Body of pancreas (tissue), 4 donors: ENCODE measurements around the gene LHFPL3. TPM values are rescaled to one million over a fixed set of nuclear protein-coding genes. Genes with fewer than 3 reads are reported as not detected.

Source experiments
- ATAC-seq: fragments of 150-250 bp; one replicate; pipeline ENCODE4 v1.9.1; 2016
- DNase-seq, 4 donors: peaks; one replicate each; pipeline ENCODE4 v3.0.0-alpha.2; 2019
- H3K27ac ChIP-seq, 4 donors: fragments of 200-600 bp; sonication (generic); 1 replicate in 3 of 4; 2 replicates in 1 of 4; pipeline versions ENCODE4 v1.5.1 to v1.6.1; 2016 to 2019; ENCODE audit warnings: mild to moderate bottlenecking in 1 of 4, mixed read lengths in 1 of 4, moderate library complexity in 1 of 4
- H3K27me3 ChIP-seq, 2 donors: fragments of 200-600 bp; sonication (generic); one replicate each; pipeline ENCODE4 v1.6.0; 2016; ENCODE audit warnings: mild to moderate bottlenecking in 1 of 2
- H3K36me3 ChIP-seq, 2 donors: fragments of 200-600 bp; sonication (generic); replicated peaks in 1 of 2; 2 replicates each; pipeline ENCODE4 v1.5.1; 2016; ENCODE audit warnings: low read depth in 2 of 2; ENCODE audit not compliant: insufficient read depth in 1 of 2
- H3K4me1 ChIP-seq: fragments of 200-600 bp; sonication (generic); one replicate; pipeline ENCODE4 v1.6.0; 2016
- H3K4me3 ChIP-seq, 2 donors: fragments of 200-600 bp; sonication (generic); 1 replicate in 1 of 2; 2 replicates in 1 of 2; pipeline ENCODE4 v1.5.1; 2016 to 2019
- H3K9me3 ChIP-seq, 3 donors: fragments of 200-600 bp; sonication (generic); 1 replicate in 2 of 3; 2 replicates in 1 of 3; pipeline ENCODE4 v1.5.1; 2016
- CTCF ChIP-seq, 7 experiments: fragments of 450-650 bp in 4 of 7; fragments of 200-600 bp in 3 of 7; sonication (generic) in 3 of 7; IDR thresholded peaks; one replicate each; pipeline ENCODE4 v1.5.1; 2016 to 2019; ENCODE audit warnings: antibody characterized with exemption in 7 of 7
- POLR2A ChIP-seq, 3 donors: fragments of 450-650 bp; IDR thresholded peaks; one replicate each; pipeline ENCODE4 v1.6.1; 2016; ENCODE audit warnings: antibody characterized with exemption in 3 of 3, mild to moderate bottlenecking in 2 of 3
- WGBS, 2 donors: methylation state at CpG; one replicate each; pipeline ENCODE4 v1.1.5; 2017; 5-methylcytosine and 5-hydroxymethylcytosine counted together
- intact Hi-C: fragments of 100-400 bp; cut with DNase I; formaldehyde crosslinking; loops from one replicate; pipeline ENCODE4 v1.15.1; 2023
- total RNA-seq, 2 donors: library from RNA; depleted of rRNA; stranded (reverse); fragments of >200 nt; gene quantifications; one replicate each; pipeline ENCODE4 v1.1.0, GENCODE V29; 2016

LHFPL3 gene
- total RNA-seq, 2 donors from 2014 or later, result not detected

GRCh38 chr7:104818961-104819880, 490.8 kb downstream of the LHFPL3 start:
- Histone ChIP-seq H3K9me3 (no peaks in the 10 kb centered on the region), H3K36me3 (no peaks in the 10 kb centered on the region), H3K4me1 (no peaks in the 10 kb centered on the region), H3K27ac (no peak overlapping the region), H3K27me3 (no peaks in the 10 kb centered on the region), H3K4me3 (no peak overlapping the region)
- TF ChIP-seq POLR2A (IDR thresholded peaks at IDR 0.05), result no peak
- TF ChIP-seq CTCF (IDR thresholded peaks at IDR 0.05), result no peak
- intact Hi-C loops, result no loop called here
- DNase-seq, result no peak
- WGBS, 2 donors, result 52 to 62% methylated on average over 6 of the region's 6 CpGs
- no peak for ATAC-seq

- H3K9me3 ChIP-seq, result no peaks in the 10 kb centered on the region
- ATAC-seq, result no peak
- DNase-seq, result no peak
- H3K27ac ChIP-seq, result no peak overlapping the region
- H3K36me3 ChIP-seq, result no peaks in the 10 kb centered on the region
- intact Hi-C loops, result no loop called here
- H3K4me1 ChIP-seq, result no peaks in the 10 kb centered on the region
- TF ChIP-seq CTCF (IDR thresholded peaks at IDR 0.05) (no peak), POLR2A (IDR thresholded peaks at IDR 0.05) (no peak)
- no peak overlapping the region for H3K4me3 ChIP-seq
- WGBS, 2 donors, result 66 to 69% methylated on average over 10 of the region's 10 CpGs
- no peaks in the 10 kb centered on the region for H3K27me3 ChIP-seq
These were observed 492.6 kb downstream of the LHFPL3 start for GRCh38 chr7:104820836-104821535.

GRCh38 chr7:104823177-104823576, 494.8 kb downstream of the LHFPL3 start:
- TF ChIP-seq POLR2A (IDR thresholded peaks at IDR 0.05) (no peak), CTCF (IDR thresholded peaks at IDR 0.05) (no peak)
- 90 to 96% methylated on average over 2 of the region's 2 CpGs for WGBS, 2 donors
- no peaks in the 10 kb centered on the region for H3K9me3 ChIP-seq
- no peaks in the 10 kb centered on the region for H3K4me1 ChIP-seq
- ATAC-seq (no peak), DNase-seq (no peak)
- no peaks in the 10 kb centered on the region for H3K36me3 ChIP-seq
- H3K27me3 ChIP-seq, result no peaks in the 10 kb centered on the region
- no peak overlapping the region for H3K27ac ChIP-seq
- H3K4me3 ChIP-seq, result no peak overlapping the region
- intact Hi-C loops, result no loop called here

- no peak for DNase-seq
- no peak for TF ChIP-seq CTCF (IDR thresholded peaks at IDR 0.05)
- TF ChIP-seq POLR2A (IDR thresholded peaks at IDR 0.05), result no peak
- Histone ChIP-seq H3K4me1 (no peaks in the 10 kb centered on the region), H3K9me3 (no peaks in the 10 kb centered on the region), H3K4me3 (no peak overlapping the region), H3K27ac (no peak overlapping the region), H3K36me3 (no peaks in the 10 kb centered on the region), H3K27me3 (no peaks in the 10 kb centered on the region)
- intact Hi-C loops, result no loop called here
- no peak for ATAC-seq
These were observed 496.7 kb downstream of the LHFPL3 start for GRCh38 chr7:104825099-104825498.
